Psoas muscle (tissue), 8 donors: Measurements from ENCODE around the gene ISL1. TPM values are rescaled to one million over a fixed set of nuclear protein-coding genes. Genes with fewer than 3 reads are reported as not detected.
A peak's percentile ranks its signal among the peaks of the same experiment; 100 is the strongest.

Source experiments
- ATAC-seq, 4 donors: fragments of 200-7000 bp; cut with Tn5 transposase; one replicate each; pipeline ENCODE4 v1.9.1; 2020; ENCODE audit warnings: moderate library complexity in 3 of 4, mild to moderate bottlenecking in 2 of 4
- DNase-seq, 2 donors: peaks; one replicate each; pipeline ENCODE4 v3.0.0-alpha.2; 2020
- H3K27ac ChIP-seq: fragments of 200-600 bp; one replicate; pipeline ENCODE4 v1.8.0; 2022
- H3K27me3 ChIP-seq, 3 donors: fragments of 200-600 bp in 1 of 3; one replicate each; pipeline versions ENCODE4 v1.6.1 to v1.8.0; 2013 to 2022; ENCODE audit warnings: low read length in 2 of 3, mild to moderate bottlenecking in 2 of 3, moderate library complexity in 1 of 3; ENCODE audit not compliant: insufficient read depth in 3 of 3
- H3K36me3 ChIP-seq, 2 donors: fragments of 200-600 bp in 1 of 2; one replicate each; pipeline versions ENCODE4 v1.6.1 to v1.8.0; 2013 to 2022; ENCODE audit warnings: low read depth in 1 of 2, mild to moderate bottlenecking in 1 of 2, moderate library complexity in 1 of 2; ENCODE audit not compliant: insufficient read depth in 1 of 2
- H3K4me1 ChIP-seq: fragments of 200-600 bp; one replicate; pipeline ENCODE4 v1.8.0; 2022
- H3K4me3 ChIP-seq: fragments of 200-600 bp; one replicate; pipeline ENCODE4 v1.8.0; 2022; ENCODE audit warnings: mild to moderate bottlenecking
- H3K9me3 ChIP-seq: fragments of 200-600 bp; one replicate; pipeline ENCODE4 v1.8.0; 2022
- WGBS, 3 donors: extraction: QIAGEN DNeasy Blood & Tissue Kit; methylation state at CpG; one replicate each; pipeline versions ENCODE4 v1.1.6 to v1.1.7; 2013; 5-methylcytosine and 5-hydroxymethylcytosine counted together
- intact Hi-C, 2 donors: fragments of 100-400 bp; cut with DNase I; formaldehyde crosslinking; loops; one replicate each; pipeline versions ENCODE4 v1.11.0 to v1.14.2; 2022
- polyA plus RNA-seq, 3 donors: library from polyadenylated mRNA; stranded (reverse); fragments of 200-250 nt; gene quantifications; one replicate each; pipeline ENCODE4 v1.2.3, GENCODE V29; 2013
- total RNA-seq, 4 donors: library from RNA; stranded (reverse); fragmentation: NEBNext Ultra II Directional in 2 of 4; extraction: Animal tissue kit (Norgen Biotek cat#: 25700) in 2 of 4; gene quantifications; one replicate each; pipeline versions ENCODE4 v1.2.1 to v1.2.4, GENCODE V29; 2021 to 2023
- TF ChIP-seq, protein P1 (sequence below): fragments of 200-600 bp; IDR thresholded peaks from one replicate; pipeline ENCODE4 v1.8.0; 2022; ENCODE audit warnings: antibody characterized with exemption
- donor health status: healthy with polysubstance abuse.
- donor health status: DM: no; HTN: no; CAD: no; lungs with moderate emphysema.
- donor health status: Bipolar disorder and iron deficiency.
- donor health status: healthy.
- donor health status: DM: yes; HTN: yes; CAD: no.
- donor health status: DM: no; HTN: no; CAD: no.
- donor health status: DM: no; HTN: no; CAD: no.
- donor health status: DM: yes; HTN: yes; CAD: no.

ISL1 gene
- total and polyA plus RNA-seq, 7 donors, result 0.01 to 0.07 (median 0.03) TPM; not detected in 4

DNA sequence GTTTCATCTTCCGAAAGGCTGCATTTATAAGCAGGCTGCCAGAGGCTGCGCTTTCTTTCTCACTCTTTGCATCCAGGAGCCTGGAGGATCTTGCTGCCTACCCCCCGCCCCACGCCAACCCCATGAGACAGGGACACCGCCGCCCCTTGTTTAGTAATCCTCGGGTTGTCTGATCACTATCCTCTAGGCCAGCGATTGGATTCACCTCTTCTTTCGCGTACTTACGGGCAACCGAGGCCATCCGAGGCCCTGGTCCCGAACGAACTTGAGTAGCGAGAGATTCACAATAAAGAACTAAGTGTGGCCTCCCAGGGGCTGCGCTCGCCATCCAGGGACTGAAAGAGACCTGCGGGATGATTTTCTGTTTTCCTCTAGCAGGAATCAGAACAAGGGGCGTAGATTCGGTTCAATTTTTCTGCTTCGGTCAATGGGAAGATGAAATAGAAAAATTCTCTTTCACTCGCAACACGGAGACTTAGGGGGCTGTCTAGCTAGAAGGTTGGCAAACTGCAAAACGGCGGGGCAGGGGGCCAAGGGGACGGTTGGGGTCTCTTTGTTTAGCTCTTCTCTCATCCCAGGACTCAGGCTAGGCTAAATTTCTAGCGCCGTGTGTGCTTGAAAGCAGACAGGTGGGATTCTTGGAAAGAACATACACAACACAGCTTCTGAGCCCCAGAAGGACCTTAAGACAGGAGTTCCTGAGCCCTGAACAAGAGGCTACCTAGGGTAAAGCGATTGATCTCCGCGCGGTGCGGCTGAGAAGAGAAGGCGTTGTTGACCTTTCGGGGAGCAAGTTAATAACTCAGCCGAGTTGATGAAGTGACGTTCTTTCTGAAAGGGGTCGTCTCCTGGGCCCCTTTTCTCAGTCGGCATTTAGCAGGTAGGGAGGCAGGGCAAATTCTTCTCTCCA lies 5.8 kb upstream of the ISL1 start:
- H3K4me3 ChIP-seq, result no peak overlapping the region
- intact Hi-C loops, result no loop called here
- peaks cover 1% of the 10 kb centered on the region for H3K4me1 ChIP-seq
- H3K27me3 ChIP-seq, result peaks cover 0 to 50% (median 20%) of the 10 kb centered on the region in 3 donors
- ATAC-seq (no peak), DNase-seq (no peak)
- no peaks in the 10 kb centered on the region for H3K36me3 ChIP-seq
- H3K27ac ChIP-seq, result no peak overlapping the region
- no peaks in the 10 kb centered on the region for H3K9me3 ChIP-seq
- TF ChIP-seq, protein P1, sequence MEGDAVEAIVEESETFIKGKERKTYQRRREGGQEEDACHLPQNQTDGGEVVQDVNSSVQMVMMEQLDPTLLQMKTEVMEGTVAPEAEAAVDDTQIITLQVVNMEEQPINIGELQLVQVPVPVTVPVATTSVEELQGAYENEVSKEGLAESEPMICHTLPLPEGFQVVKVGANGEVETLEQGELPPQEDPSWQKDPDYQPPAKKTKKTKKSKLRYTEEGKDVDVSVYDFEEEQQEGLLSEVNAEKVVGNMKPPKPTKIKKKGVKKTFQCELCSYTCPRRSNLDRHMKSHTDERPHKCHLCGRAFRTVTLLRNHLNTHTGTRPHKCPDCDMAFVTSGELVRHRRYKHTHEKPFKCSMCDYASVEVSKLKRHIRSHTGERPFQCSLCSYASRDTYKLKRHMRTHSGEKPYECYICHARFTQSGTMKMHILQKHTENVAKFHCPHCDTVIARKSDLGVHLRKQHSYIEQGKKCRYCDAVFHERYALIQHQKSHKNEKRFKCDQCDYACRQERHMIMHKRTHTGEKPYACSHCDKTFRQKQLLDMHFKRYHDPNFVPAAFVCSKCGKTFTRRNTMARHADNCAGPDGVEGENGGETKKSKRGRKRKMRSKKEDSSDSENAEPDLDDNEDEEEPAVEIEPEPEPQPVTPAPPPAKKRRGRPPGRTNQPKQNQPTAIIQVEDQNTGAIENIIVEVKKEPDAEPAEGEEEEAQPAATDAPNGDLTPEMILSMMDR, result no peak
- WGBS, 3 donors, result 42 to 45% (median 45%) methylated on average over 40 of the region's 40 CpGs

DNA sequence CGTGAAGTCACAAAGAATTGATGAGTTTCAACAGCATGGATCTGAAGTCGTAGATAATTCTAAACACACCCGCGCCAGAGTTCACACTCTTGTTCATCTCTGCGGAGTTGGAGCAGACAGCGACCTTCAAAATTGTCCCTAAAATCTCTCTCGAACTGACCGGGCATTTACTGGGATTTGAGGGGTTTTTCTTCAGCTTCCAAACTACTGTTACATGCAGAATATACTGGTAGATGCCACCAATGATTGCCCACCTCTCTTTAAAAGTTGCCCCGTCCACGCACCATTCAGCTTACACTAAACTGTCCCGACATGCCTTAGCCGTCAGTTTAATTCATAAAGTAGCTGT lies 5.2 kb upstream of the ISL1 start:
- intact Hi-C loops, result no loop called here
- Histone ChIP-seq H3K27me3 (peaks cover 0 to 54% (median 24%) of the 10 kb centered on the region in 3 donors), H3K9me3 (no peaks in the 10 kb centered on the region), H3K27ac (no peak overlapping the region), H3K4me1 (peaks cover 3% of the 10 kb centered on the region), H3K4me3 (no peak overlapping the region), H3K36me3 (no peaks in the 10 kb centered on the region)
- TF ChIP-seq, protein P1, result no peak
- DNase-seq, result no peak
- WGBS, 3 donors, result 34 to 41% (median 34%) methylated on average over 12 of the region's 12 CpGs
- ATAC-seq, result no peak

DNA sequence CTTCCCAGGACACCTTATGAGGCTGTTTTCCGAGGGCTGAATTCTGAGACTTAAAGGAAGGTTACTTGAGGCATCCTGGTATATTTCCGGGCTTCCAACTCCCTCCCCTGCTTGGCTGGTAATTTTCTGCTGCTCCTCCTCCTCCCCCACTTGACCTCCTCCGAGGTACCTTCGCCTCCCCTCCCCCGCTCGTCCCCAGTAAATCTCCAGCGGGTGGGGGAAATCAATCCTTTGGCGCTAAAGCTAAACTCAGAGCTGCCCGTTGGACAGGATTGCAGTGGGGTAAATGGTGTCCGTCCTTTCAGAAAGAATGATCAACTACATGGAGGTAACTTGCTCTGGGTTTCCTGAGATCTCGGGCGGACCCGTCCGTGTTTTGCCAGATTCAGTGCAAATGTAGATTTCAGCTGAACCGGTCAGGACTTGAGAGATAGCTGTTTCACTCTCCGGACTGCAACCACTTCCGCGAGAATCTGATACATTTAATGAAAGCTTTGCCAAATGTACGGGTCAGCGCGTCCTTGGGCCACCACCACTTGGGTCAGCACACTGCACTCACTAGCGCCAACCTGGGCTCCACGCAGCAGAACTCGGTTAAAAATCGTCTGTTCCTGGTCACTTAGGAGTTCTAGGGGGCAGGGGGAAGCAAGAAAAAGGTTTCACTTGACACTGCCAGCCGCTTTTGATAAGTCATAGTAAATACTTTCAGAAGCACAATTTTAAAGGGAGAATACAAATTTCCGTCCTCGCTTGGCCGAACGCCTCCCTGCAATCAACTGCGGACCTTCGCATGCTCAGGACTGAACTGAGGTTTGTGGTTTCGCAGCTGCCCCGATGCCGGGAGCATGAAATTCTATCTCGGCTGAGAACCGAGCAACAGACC lies 4.6 kb upstream of the ISL1 start:
- TF ChIP-seq, protein P1, result no peak
- Histone ChIP-seq H3K36me3 (no peaks in the 10 kb centered on the region), H3K27ac (no peak overlapping the region), H3K9me3 (no peaks in the 10 kb centered on the region), H3K4me3 (peak overlapping the region; percentile 38), H3K4me1 (peaks cover 3% of the 10 kb centered on the region), H3K27me3 (peaks cover 0 to 60% (median 29%) of the 10 kb centered on the region in 3 donors)
- peak in 2 of 4 donors; percentile 42 to 44 for ATAC-seq
- WGBS, 3 donors, result 5% methylated on average over 37 of the region's 37 CpGs
- no peak for DNase-seq
- intact Hi-C loops, result no loop called here

DNA sequence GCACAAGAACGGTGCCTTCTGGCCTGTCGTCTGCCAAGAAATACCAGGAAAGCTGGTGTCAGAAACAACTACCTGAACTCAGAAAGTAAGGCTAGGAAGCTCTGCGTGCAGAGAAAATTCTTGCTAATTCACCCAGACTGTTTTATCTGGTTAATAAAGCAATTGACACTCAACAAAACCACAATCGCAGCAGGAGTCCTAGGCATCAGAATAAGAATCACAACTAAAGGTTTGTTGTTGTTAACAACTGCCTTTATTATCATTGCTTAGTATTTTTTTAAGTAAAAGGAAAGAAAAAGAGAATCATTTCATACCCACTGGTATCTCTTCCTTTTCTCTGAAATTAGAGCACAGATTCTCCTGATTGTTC lies 3.9 kb upstream of the ISL1 start:
- 10 to 13% (median 12%) methylated on average over 4 of the region's 4 CpGs for WGBS, 3 donors
- no peaks in the 10 kb centered on the region for H3K36me3 ChIP-seq
- H3K27ac ChIP-seq, result no peak overlapping the region
- peaks cover 3% of the 10 kb centered on the region for H3K4me1 ChIP-seq
- no peak overlapping the region for H3K4me3 ChIP-seq
- ATAC-seq (no peak), DNase-seq (no peak)
- TF ChIP-seq, protein P1, result no peak
- no peaks in the 10 kb centered on the region for H3K9me3 ChIP-seq
- intact Hi-C loops, result no loop called here
- H3K27me3 ChIP-seq, result peaks cover 4 to 66% (median 31%) of the 10 kb centered on the region in 3 donors
